HG02973 (cell line): Measurements from ENCODE around the gene TSHZ3.

Source experiments
- ATAC-seq: cut with Tn5 transposase; IDR thresholded peaks from one replicate; pipeline ENCODE4 v1.9.1; 2021; ENCODE audit warnings: moderate library complexity; ENCODE audit not compliant: unreplicated experiment

Gene TSHZ3

DNA sequence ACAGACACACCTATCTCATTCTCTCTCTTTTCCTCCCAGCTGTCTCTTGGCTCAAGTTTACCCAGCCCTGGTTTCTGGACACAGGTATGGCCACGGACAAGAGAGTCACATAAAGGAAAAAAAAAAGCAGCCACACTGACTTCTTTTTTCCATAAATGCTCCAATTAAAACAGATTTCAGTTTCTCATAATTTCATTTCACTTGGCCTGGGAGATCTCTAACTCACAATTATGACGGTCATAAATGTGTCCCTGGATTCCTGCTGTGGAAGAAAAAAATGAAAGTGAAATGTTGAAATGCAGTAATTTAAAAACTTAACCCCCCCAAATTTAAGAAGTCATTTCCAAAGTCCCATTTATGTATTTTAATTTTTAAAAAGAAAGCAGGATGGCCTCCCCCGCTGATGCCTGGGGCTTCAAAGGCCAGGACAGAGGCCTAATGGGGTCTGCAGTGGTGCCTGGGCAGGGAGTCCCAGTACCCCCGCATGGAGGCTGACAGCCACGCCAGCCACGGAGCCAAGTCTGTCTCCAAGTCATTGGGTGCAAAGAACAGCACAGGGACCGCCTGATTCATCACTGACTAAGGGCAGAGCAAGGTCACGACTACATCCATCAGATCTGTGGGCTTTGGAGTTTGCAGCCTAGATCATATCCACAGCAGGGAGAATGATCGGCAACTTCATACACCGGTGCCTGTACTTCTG, 79.7 kb downstream of the TSHZ3 start:
- ATAC-seq: no peak

DNA sequence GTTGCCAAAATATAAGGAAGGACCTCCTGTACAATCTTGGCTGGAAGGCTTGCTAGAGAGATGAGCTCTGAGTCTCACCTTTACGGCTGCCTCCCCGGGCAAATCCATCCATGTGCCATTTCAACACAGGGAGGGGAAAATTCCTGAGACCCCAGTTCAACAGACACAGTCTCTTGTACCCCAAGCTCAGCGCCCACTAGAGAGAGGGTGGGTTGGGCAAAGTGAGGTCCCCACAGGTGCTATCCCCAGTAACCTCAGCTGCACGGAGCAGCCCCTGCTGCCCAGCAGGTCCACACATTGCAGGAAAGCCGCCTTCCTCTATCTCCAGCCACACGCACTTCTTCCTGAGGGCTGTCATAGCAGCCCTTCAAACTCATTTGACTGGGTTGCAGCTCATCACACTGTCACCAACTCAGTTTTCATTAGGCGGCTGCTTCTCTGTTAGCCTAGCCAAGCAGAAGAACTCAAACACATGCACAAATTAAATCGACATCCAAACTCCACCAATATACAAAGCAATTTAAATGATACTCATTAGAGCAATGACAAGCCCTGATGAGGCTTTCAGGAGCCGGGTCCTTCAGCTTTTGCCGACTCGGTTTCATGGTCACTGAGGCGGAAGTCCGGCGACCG, 80.4 kb downstream of the TSHZ3 start:
- no peak for ATAC-seq

DNA sequence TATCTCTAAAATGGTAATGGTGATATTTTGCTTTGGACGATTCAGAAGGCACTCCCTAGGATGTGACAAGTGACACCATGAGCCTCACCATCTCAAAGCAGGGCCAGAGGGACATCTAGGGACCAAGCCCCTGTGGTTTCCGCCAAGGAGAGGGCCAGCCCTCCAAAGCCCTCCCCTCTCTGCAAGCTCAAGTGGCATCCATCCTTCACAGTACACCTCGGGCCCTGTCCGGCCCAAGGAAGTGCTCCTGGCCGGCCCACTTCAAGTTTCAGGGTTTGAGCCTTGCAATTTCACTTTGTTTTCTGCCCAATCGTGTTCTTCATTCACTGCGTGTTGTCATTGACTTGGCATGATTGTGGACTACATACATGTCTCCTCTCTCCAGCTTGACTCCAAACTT, 82.5 kb downstream of the TSHZ3 start:
- no peak for ATAC-seq

DNA sequence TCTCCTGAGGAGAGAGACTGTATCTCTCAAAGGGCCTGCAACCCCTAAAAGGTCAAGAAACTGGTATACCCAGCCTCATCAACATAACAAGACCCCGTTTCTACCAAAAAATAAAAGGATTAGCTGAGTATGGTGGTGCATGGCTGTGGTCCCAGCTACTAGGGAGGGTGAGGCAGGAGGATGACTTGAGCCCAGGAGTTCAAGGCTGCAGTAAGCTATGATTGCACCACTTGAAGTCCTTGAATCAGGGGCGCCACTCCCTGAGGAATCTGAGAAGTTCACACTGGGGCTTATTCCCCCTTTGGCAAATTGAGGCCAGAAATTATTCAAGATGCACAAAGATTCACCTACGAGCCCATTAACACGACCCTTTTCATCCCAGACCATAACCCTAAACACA, 83.0 kb downstream of the TSHZ3 start:
- ATAC-seq: no peak

DNA sequence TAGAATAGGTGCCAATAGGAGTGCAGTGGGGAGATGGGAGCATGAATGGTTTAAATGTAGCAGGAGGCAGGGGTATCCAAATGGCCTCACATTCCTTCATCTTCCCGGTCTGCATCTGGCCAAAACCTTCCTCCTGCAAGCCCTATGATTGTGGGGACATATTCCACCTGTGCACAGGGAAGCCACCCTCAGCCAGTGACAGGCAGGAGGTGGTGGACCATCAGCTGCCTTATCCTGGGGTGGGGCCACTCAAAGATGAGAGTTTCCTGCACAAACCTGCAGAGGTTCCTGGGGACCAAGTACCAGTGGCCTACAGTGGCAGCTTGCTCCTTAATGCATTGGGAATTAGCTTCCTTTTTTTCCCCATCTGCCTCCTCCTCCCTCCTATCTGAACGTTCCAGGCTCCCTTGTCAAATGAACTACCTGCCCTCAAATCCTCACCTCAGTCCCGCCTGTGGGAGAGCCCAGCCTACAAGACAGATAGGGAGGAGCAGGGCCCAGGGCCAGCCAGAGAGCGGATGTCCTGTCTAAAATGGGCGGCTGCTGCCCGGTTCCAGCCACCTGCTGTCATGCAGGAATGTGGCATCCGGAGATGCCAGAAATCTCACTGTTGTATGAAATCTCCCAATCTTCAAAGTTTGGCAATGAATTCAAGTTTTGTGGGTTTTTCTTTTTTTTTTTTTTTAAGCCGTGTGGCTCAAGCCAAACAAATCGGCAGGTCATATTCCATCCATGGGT, 85.0 kb downstream of the TSHZ3 start:
- no peak for ATAC-seq

DNA sequence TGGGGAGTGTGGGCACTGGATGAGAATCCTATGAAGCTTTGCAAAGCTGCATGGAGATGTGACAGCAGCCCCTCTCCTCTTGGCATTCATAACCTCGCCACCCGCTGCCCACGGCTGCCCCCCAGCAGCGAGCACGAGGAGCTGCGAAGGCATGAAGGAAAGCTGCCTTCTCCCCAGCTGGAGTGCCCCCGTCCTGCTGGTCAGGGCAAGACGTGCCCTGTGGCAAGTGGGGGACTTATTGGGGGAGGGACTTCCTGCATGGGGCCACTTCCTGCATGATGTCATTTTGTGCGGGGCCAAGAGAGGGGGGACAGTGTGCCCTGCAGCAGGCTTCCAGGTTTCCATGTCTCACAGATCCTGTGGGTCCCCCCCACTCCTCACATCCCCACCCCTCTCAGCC, 85.9 kb downstream of the TSHZ3 start:
- no peak for ATAC-seq

DNA sequence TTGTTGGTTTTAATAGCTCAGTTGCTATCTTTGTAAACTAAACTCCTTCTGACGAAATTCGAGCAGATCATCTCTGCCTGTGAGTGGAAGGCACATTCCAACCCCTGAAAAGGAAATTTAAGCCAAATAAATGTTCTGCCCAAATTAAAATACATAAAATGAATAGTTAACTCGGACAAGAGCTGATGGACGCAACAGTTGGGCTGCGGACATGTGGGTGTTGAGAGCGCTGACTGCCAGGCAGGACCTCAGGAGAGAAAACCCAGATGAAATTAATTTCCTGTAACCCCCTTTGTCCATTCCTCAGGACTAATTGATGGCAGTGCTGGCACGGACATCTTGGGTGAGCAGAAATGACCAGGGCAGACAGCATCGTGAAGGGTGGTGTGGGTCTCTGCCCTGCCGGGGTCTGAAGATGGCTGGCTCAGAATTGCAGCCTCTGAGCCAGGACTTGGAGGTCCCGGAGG, 86.5 kb downstream of the TSHZ3 start:
- no peak for ATAC-seq

DNA sequence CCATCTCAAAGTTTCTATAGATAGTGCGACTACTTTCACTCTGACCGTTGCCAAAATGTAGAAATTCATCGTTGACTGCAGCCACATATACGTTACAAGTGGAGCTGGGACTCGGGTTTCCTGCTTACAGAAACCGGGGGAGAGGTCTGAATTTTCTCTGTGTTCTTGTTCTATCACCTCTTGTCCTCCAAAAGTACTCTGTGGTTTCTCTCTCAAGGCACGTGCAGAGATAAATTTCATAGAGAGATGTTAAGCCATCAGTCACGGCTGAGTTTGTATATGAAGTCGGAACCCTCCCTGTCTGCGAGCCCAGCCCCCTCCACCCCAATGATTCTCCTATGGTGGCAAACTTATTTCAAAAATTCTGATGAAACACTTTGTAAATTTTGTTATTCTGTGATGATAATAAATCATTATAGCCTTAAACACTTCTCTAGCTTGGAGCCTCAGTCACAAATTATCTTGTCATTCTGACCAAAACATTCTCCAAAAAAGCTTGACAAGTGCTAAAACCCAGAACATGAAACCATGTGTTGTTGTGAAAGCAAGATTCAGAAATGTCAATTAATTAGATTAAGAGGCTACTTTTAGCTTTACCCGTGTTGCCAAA, 87.5 kb downstream of the TSHZ3 start:
- ATAC-seq: no peak

DNA sequence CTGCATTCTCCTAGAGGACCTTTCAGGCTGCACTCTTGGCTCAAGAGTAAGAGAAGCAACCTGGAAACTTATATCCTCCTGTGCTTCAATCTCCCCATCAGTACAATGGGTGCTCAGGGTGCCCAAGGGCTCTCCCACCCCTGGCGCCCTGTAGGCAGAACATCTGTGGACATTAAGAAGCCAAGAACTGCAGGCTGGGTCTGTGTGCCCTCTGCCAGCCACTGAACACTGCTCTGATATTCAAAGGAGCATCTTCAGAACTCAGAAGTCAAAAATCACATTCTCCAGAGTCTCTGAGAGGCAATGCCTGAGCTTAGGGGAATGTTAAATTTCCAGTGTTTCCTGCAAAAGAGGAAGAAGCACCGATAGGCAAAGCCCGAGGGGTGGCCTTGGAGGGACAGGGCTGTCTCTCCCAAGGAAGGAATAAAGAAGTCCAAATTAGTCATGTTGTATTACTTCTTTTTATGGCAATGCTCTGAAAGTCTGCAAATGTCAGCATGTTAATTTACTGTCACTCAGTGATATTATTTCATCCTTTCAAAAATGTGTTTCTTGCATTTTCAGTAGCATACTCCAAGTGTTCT, 88.1 kb downstream of the TSHZ3 start:
- ATAC-seq: no peak

DNA sequence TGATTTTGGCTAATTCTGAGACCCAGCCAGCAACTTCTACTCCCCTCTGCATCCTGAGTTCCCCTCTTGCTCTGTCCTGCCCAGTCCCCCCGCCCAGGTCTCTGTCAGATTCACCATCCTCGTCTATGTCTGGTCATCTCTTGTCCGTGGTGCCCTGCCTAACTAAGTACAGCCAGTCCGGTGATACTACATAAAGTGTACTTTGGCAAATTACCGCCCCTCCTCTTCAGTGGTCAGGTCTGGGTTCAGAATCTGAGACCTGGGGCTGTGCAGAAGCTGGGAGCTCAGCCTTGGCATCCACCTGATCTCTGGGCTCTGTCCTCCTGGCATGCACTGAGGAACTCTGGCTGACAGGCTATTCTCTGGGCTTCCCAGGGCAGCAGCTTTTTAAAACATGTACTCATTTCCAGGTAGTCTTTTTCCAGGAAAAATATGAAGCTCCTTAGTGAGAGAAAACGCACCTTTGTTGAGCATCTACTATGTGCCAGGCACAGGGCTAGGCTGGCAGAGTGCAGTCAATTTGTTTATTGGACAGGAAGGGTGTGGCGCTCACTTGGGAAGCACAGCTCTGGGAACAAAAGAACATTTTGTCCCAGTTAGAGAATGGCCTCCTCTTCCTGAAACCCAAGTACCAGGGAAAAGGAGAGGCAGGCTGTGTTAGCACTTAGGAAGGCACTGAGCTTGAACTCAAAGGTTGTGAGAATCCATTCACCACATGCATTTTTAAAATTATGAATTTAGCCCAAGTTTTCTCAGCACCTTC, 88.9 kb downstream of the TSHZ3 start:
- ATAC-seq: no peak

DNA sequence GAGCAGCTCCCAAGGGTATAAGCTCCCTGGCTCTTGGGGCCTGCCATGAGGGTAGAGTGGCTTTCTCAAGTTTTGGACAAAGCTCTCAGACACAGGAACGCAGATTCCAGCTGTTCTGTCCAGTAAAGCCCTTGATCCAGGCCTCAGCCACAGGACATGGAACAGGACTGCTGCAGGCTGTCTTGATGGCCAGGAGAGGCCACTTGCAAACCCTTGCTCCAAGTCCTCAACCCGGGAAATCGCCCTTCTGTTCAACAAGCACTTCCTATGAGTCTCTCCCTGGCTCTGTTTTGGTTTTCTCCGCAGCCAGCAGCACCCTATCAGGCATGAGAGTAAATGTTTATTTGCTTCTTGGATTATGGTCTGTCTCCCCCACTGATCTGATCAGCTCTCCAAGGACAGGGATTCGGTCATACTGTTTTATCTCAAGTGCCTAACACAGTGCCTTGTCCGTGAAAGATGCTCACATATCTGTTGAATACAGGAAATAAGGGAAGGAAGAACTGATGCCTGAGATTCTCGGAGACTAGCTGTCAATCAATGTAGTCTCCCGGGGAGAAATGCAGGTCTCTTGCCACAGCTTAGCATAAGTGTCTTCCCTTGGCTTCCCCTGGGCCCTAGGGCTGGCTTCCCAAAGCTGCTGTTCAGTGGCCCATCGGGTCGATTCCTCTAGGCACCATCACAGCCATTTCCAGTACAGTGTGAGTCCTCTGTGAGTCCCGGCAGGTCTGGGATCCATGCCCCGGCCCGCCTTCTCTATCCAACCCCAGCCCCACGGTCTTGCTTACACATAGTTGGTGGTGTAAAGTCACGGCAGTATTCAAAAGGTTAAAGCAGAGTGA, 90.8 kb downstream of the TSHZ3 start:
- ATAC-seq: no peak

DNA sequence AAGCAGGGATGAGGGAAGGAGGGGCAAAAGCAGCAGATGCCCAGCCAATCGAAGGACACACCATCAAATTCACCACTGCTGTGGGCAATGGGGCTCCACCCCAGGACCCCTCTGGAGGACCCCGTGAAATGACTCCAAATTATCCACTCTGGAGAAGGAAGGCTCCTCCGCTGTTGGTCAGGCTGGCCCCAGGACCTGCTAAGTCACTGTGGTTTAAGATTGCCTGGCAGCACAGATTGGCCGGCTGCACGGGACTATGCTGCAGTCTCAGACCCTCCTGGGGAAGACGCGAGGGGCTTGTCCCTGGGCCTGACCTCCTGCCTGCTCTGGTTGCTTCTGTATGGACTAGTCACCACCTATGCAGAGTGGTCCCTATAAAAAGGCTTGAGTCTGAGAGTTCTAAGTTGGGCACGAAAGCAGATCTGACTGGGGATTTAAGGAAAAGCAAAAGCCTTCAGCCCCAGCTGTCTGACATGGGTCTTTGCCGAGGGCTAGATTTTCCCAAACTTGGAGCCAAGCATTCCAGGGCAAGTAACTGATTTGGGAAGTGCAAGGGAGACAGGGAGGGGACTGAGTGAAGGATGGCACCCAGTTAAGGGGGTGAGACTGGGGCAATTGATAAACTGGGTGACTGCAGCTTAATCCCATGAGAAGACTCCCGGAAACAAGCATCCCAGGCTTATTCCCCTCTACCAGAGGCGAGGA, 91.7 kb downstream of the TSHZ3 start:
- ATAC-seq: no peak

DNA sequence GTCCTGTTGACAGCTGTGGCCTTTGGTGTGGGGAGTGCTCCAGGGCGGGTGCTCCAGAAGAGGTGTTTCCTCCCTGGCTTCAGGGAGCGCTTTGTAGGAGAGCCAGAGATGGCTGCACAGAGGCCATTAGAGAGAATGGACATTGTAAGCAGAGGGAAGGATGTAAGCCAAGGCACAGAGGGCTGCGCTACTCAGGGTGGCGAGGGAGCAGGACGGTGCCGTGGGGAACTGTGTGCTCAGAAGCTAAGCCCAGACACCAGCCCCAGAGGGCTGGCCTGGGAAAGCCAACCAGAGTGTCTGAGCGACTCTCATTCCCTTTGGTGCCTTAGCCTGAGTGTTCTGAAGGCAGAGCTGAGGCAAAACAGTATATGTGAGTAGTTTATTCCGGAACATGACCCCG, 92.2 kb downstream of the TSHZ3 start:
- no peak for ATAC-seq

DNA sequence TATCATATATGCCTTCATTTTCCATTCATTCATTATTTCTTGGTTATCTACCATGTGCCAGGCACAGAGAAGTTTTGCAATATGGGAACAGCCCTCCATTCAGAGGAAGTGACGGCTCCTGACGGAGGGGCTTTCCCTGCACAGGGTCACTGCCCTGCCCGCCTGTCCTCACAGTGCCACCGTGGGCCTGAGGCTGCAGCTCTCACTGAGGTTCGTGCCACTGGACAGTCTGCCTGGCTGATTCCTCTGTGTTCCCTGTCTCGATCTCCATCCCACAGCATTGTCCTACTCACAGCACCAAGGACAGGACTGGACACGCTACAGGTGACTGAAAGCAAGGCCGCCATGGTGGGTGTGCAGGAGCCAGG, 92.7 kb downstream of the TSHZ3 start:
- ATAC-seq: no peak

DNA sequence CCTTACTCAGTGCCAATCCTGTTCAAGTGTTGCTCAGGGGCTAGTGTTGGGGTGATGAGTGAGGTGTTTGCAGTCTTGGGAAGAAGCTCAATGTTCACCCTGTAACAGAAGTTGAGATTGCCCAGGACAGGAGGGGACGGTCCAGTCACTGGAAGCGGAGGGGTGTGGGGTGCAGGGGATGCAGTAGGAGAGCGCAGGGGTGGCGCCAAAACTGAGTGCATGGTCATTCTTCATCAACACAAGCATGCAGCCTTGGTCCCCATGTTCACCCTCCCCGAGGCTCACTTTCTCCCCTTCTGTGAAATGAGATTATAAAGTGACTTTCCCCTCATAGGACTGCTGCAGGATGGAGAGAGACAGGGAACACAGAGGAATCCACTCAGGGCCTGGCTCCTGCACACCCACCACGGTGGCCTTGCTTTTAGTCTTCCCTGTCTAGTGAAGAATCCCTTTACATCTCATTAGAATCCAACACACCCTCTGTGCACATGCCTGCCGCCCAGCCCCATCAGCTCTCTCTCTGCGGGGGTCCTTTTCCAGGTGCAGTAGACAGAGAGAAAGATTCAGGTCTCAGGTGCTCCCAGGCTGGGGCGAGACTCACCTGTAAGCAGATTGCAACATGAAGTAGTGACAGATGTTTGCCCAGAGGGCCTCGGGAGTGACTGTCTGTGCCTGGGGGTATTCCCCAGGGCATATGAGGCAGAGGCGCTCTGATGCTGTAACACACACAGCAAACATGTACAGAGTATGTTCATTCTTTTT, 93.2 kb downstream of the TSHZ3 start:
- ATAC-seq: no peak

DNA sequence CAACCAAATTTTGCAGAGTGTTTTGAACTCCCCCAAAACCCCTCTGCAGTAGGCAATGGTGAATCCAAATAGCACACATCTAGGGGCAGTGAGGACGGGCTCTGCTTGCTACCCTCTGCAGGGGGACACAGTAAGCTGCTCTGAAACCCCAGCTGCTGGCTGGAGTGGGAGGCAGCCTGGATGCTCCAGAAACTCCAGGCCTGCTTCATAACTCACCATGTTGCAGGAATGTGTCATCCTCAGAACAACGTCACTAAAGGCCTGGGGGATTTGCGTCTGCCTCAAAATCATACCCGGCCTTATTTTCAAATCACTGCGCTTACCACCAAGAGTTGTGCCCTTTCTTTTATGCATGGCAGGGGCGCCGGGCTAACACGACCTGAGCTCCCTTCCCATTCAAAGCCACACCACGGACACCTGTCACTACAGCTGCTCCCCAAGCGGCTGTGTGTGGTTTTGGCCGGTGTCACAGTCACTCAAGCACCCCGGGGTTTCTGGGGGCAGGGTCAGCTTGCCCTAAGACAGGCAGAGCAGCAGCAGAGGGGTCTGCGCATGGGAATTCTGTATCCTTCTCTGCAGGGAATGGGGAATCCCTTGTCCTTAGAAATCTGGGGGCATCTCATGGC, 93.9 kb downstream of the TSHZ3 start:
- ATAC-seq: no peak

DNA sequence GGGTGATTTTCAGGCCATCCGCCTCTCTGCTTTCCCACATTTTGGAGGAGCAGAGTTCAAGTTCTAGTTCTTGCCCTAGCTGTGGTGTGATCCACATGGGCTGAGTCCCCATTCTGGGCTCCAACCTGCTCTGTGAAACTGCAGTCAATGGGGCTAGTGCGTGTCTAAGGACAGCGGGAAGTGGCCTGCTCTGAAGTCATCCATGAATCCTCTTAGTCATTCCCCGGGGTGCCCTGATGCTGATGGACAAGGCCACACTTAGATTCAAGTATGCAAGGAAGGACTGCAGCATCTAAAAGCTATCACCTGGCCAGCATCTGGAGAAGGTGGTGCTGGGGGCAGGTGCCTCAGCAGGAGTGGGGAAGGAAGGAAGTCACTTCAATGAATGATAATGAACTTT, 94.6 kb downstream of the TSHZ3 start:
- no peak for ATAC-seq

DNA sequence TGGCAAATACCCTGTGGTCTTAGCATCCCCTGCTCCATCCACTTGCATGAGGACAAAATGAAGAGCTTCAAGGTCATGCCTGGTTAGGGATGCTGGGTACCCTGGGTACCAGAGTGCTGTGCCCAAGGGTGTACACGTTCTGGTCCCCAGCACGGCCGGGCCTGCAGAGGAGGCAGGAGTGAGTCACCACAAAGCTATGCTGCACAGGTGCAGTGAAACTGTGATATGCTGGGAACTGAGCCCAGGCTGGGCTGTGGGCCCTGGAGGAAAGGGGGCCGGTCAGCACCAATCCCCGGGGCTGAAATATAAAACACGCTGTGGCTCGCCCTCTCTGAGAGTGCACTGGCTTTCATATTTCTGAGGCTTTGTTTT, 95.1 kb downstream of the TSHZ3 start:
- no peak for ATAC-seq
